KMS-11 (cell line): ENCODE data around the gene PC.

Experiments
- H2AFZ ChIP-seq: fragments of 200-600 bp; sonication (generic); 2 replicates; pipeline ENCODE4 v1.6.1; 2016; ENCODE audit warnings: antibody characterized with exemption, mixed run types, low read depth
- H3K27ac ChIP-seq: fragments of 200-600 bp; sonication (generic); 2 replicates; pipeline ENCODE4 v1.6.1; 2016; ENCODE audit warnings: mild to moderate bottlenecking, mixed run types
- H3K27me3 ChIP-seq: fragments of 200-600 bp; sonication (generic); 2 replicates; pipeline ENCODE4 v1.6.1; 2017; ENCODE audit warnings: mild to moderate bottlenecking, low read depth, mixed run types, moderate library complexity; ENCODE audit not compliant: insufficient read depth
- H3K36me3 ChIP-seq: fragments of 200-600 bp; sonication (generic); 2 replicates; pipeline ENCODE4 v1.6.1; 2017; ENCODE audit warnings: mild to moderate bottlenecking, mixed run types; ENCODE audit not compliant: insufficient read depth
- H3K4me1 ChIP-seq: fragments of 200-600 bp; sonication (generic); 2 replicates; pipeline ENCODE4 v1.6.1; 2016; ENCODE audit warnings: mild to moderate bottlenecking, low read depth, mixed run types; ENCODE audit not compliant: poor library complexity, severe bottlenecking
- H3K4me2 ChIP-seq: fragments of 200-600 bp; sonication (generic); 2 replicates; pipeline ENCODE4 v1.7.0; 2016; ENCODE audit warnings: mild to moderate bottlenecking, mixed run types
- H3K4me3 ChIP-seq: fragments of 200-600 bp; sonication (generic); IDR thresholded peaks from 2 replicates; pipeline ENCODE4 v1.6.1; 2017; ENCODE audit warnings: low read depth, low read length, mixed read lengths; ENCODE audit not compliant: insufficient read depth
- H3K79me2 ChIP-seq: fragments of 200-600 bp; sonication (generic); 2 replicates; pipeline ENCODE4 v1.6.1; 2016; ENCODE audit warnings: low read depth, mixed run types; ENCODE audit not compliant: insufficient read depth
- H3K9ac ChIP-seq: fragments of 200-600 bp; sonication (generic); 2 replicates; pipeline ENCODE4 v1.6.1; 2016; ENCODE audit warnings: mild to moderate bottlenecking, mixed run types
- H4K20me1 ChIP-seq: fragments of 200-600 bp; sonication (generic); 2 replicates; pipeline ENCODE4 v1.6.1; 2016; ENCODE audit warnings: mild to moderate bottlenecking, mixed run types; ENCODE audit not compliant: insufficient read depth
- CTCF ChIP-seq: fragments of 200-600 bp; sonication (generic); conservative IDR thresholded peaks from 2 replicates; pipeline ENCODE4 v1.6.1; 2017; ENCODE audit warnings: low read depth, mild to moderate bottlenecking, antibody characterized with exemption, low read length, moderate library complexity, mixed read lengths

Gene PC

GRCh38 chr11:66823700-66824099 is 134.5 kb downstream of the PC start:
- Histone ChIP-seq H3K4me2 (no peak overlapping the region), H3K27me3 (no peaks in the 10 kb centered on the region), H2AFZ (no peak overlapping the region), H3K4me1 (no peaks in the 10 kb centered on the region), H3K27ac (no peak overlapping the region), H3K9ac (no peak overlapping the region), H3K36me3 (no peaks in the 10 kb centered on the region), H3K79me2 (no peaks in the 10 kb centered on the region), H4K20me1 (no peaks in the 10 kb centered on the region), H3K4me3 (no peak overlapping the region)
- no peak for TF ChIP-seq CTCF

DNA sequence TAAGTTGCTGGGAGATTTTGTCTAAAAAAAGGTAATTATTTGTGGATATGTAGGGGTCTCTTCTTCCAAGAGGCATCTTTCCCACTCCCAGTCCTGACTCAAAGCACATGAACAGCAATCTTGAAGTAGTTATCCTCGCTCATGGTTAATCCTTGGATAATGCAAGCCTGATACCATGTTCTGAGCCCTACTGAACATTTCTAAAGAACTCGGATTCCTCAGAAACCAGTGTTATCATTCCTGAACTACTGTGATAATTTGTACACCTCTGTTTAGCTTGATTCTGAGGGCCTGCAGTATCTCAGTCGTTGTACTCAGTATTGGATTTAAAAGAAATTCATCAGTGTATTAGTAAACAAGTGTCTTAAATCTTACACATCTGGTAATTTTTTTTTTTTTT is 137.3 kb downstream of the PC start:
- no peak overlapping the region for H3K27ac ChIP-seq
- no peaks in the 10 kb centered on the region for H3K4me1 ChIP-seq
- H3K27me3 ChIP-seq = no peaks in the 10 kb centered on the region
- no peaks in the 10 kb centered on the region for H3K36me3 ChIP-seq
- no peaks in the 10 kb centered on the region for H3K79me2 ChIP-seq
- H3K4me2 ChIP-seq = no peak overlapping the region
- no peak overlapping the region for H3K4me3 ChIP-seq
- no peak for TF ChIP-seq CTCF
- H3K9ac ChIP-seq = no peak overlapping the region
- H2AFZ ChIP-seq = no peak overlapping the region
- no peaks in the 10 kb centered on the region for H4K20me1 ChIP-seq

GRCh38 chr11:66820381-66820780 is 137.8 kb downstream of the PC start:
- Histone ChIP-seq H3K4me2 (no peak overlapping the region), H3K79me2 (no peaks in the 10 kb centered on the region), H3K27me3 (no peaks in the 10 kb centered on the region), H3K27ac (no peak overlapping the region), H3K4me3 (no peak overlapping the region), H2AFZ (no peak overlapping the region), H3K36me3 (no peaks in the 10 kb centered on the region), H3K9ac (no peak overlapping the region), H4K20me1 (no peaks in the 10 kb centered on the region), H3K4me1 (no peaks in the 10 kb centered on the region)
- TF ChIP-seq CTCF = no peak

DNA sequence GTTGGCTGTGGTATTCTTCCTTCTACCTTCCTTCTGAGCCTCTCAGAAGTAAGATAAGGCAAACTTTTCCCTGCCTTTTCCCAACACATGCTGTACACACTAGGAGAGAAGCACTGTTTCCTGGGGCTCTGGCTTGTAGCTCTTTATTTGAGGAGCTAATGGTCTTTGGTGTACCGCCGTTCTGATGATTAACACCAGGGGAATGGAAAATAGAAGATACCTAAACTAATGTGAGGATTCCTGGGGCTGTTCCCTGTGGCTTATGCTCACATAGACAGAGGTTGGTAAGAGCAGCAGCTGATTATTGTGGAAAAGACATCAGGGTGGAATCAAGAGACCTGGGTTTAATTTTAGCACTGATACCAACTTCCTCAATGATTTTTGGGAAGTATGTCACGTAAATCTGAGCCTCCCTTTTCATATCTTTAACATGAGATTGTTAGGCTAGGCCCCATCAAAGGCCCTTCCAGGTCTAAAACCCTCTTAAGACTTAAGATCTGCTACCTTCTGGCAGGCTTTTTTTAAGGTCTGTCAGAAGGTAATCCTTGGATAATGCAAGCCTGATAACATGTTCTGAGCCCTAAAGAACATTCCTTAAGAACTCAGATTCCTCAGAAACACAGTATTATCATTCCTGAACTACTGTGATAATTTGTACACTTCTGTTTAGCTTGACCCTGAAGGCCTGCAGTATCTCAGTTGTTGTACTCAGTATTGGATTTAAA is 139.8 kb downstream of the PC start:
- H3K4me2 ChIP-seq = no peak overlapping the region
- TF ChIP-seq CTCF = no peak

More for the DNA sequence above, 139.8 kb downstream of the PC start:
- Histone ChIP-seq H3K9ac (no peak overlapping the region), H3K4me3 (no peak overlapping the region), H3K79me2 (no peaks in the 10 kb centered on the region), H2AFZ (no peak overlapping the region), H3K4me1 (no peaks in the 10 kb centered on the region), H4K20me1 (no peaks in the 10 kb centered on the region), H3K27ac (no peak overlapping the region), H3K36me3 (no peaks in the 10 kb centered on the region), H3K27me3 (no peaks in the 10 kb centered on the region)
